K562 (cell line): ENCODE data around the gene GLRA2. TPM values are rescaled to one million over a fixed set of nuclear protein-coding genes. Genes with fewer than 3 reads are reported as not detected.

ENCODE experiments used
- ATAC-seq: fragments of 200-7000 bp; cut with Tn5 transposase; 3 replicates; pipeline ENCODE4 v1.9.1; 2020; ENCODE audit warnings: moderate library complexity
- BruUV-seq: library from RNA; stranded (reverse); fragments of 400-500 nt; replicated peaks from 2 replicates; lab custom pipeline; 2021; lab: Mats Ljungman, UMichigan
- CTCF ChIA-PET: fragments of 300-600 bp; formaldehyde crosslinking; extraction: SDS; loops from one replicate; lab custom pipeline; 2021; ENCODE audit warnings: low intra/inter-chr PET ratio; lab: Yijun Ruan, JAX
- POLR2A ChIA-PET: fragments of 300-600, 350-650 bp; sonication (Branson Sonifier 250); formaldehyde crosslinking; extraction: SDS; loops from one replicate; lab custom pipeline; 2021; ENCODE audit warnings: antibody characterized with exemption, inconsistent platforms; lab: Yijun Ruan, JAX
- DNase-seq, 4 experiments: peaks; one replicate each; pipeline versions ENCODE4 v3.0.0 to v3.0.0-alpha.2; 2011 to 2018; ENCODE audit warnings: low spot score in 3 of 4, mixed read lengths in 3 of 4; ENCODE audit errors: extremely low read depth in 1 of 4
- FAIRE-seq: peaks from 2 replicates; lab custom pipeline; 2011; peaks lifted over from hg19 to GRCh38; lab: Jason Lieb, UNC
- H2AFZ ChIP-seq: 2 replicates; pipeline ENCODE4 v1.6.0; 2011; ENCODE audit warnings: low read depth, low read length, control low read depth, inconsistent platforms
- H3K27ac ChIP-seq: fragments of 200-600 bp; 3 replicates; pipeline ENCODE4 v1.8.0; 2011; ENCODE audit warnings: low read depth, mild to moderate bottlenecking, control low read depth, inconsistent platforms, low read length, moderate library complexity, mixed read lengths; ENCODE audit errors: extremely low read depth
- H3K27me3 ChIP-seq, 2 experiments: fragments of 300-600 bp in 1 of 2; 2 replicates in 1 of 2; 3 replicates in 1 of 2; pipeline versions ENCODE4 v1.6.0 to v1.8.0; 2011; ENCODE audit warnings: inconsistent platforms in 2 of 2, low read length in 2 of 2, mild to moderate bottlenecking in 1 of 2, mixed read lengths in 1 of 2, moderate library complexity in 1 of 2; ENCODE audit not compliant: control insufficient read depth in 2 of 2, insufficient read depth in 2 of 2
- H3K36me3 ChIP-seq: fragments of 300-600 bp; 3 replicates; pipeline ENCODE4 v1.8.0; 2011; ENCODE audit warnings: mild to moderate bottlenecking, low read length, inconsistent platforms; ENCODE audit not compliant: control insufficient read depth, insufficient read depth
- H3K4me1 ChIP-seq, 2 experiments: fragments of 200-600 bp in 1 of 2; replicated peaks in 1 of 2; 2 replicates in 1 of 2; 3 replicates in 1 of 2; pipeline versions ENCODE4 v1.5.1 to v1.8.0; 2011; ENCODE audit warnings: inconsistent platforms in 2 of 2, low read length in 2 of 2, mild to moderate bottlenecking in 1 of 2, mixed read lengths in 1 of 2, moderate library complexity in 1 of 2; ENCODE audit not compliant: control insufficient read depth in 2 of 2, insufficient read depth in 2 of 2
- H3K4me2 ChIP-seq: 2 replicates; pipeline ENCODE4 v1.6.1; 2011; ENCODE audit warnings: low read length, control low read depth, inconsistent platforms, mixed read lengths; ENCODE audit not compliant: insufficient read depth
- H3K4me3 ChIP-seq: fragments of 200-600 bp; sonication (generic), shearing (Covaris generic); 2 replicates; pipeline ENCODE4 v1.5.1; 2016; ENCODE audit warnings: control low read depth, inconsistent platforms
- H3K79me2 ChIP-seq: fragments of 200-600 bp; 3 replicates; pipeline ENCODE4 v1.8.0; 2011; ENCODE audit warnings: low read length, inconsistent platforms; ENCODE audit not compliant: control insufficient read depth, insufficient read depth
- H3K9ac ChIP-seq, 2 experiments: 2 replicates each; pipeline versions ENCODE4 v1.6.0 to v1.6.1; 2011; ENCODE audit warnings: low read depth in 2 of 2, low read length in 2 of 2, control low read depth in 1 of 2, inconsistent platforms in 1 of 2, mild to moderate bottlenecking in 1 of 2, mixed read lengths in 1 of 2; ENCODE audit not compliant: insufficient read depth in 1 of 2
- H3K9me1 ChIP-seq: one replicate; pipeline ENCODE4 v1.6.0; 2011; ENCODE audit warnings: inconsistent platforms, mild to moderate bottlenecking, low read length, moderate library complexity; ENCODE audit not compliant: control insufficient read depth, insufficient read depth
- H3K9me3 ChIP-seq: replicated peaks from 2 replicates; pipeline ENCODE4 v1.5.1; 2011; ENCODE audit warnings: low read depth, low read length, inconsistent platforms; ENCODE audit not compliant: control insufficient read depth, insufficient read depth
- H4K20me1 ChIP-seq: replicated peaks from 2 replicates; pipeline ENCODE4 v1.6.1; 2011; ENCODE audit warnings: low read length, inconsistent platforms, mixed read lengths; ENCODE audit not compliant: control insufficient read depth, insufficient read depth
- CEBPB ChIP-seq: fragments of 450-650 bp; IDR thresholded peaks from 2 replicates; pipeline ENCODE4 v1.6.1; 2016; ENCODE audit warnings: missing genetic modification characterization, missing compliant biosample characterization
- CREBBP ChIP-seq: IDR thresholded peaks from one replicate; pipeline ENCODE4 v1.6.1; 2012; ENCODE audit warnings: low read depth, mild to moderate bottlenecking, control low read depth, inconsistent platforms, low read length
- EGR1 ChIP-seq: fragments of 450-650 bp; conservative IDR thresholded peaks from 2 replicates; pipeline ENCODE4 v1.6.1; 2017; ENCODE audit warnings: mild to moderate bottlenecking
- EZH2 ChIP-seq: IDR thresholded peaks from 2 replicates; pipeline ENCODE4 v1.6.1; 2012; ENCODE audit warnings: low read depth, mild to moderate bottlenecking, inconsistent platforms, low read length, borderline replicate concordance
- FOSL1 ChIP-seq: fragments of 200-800 bp; sonication (Bioruptor generic); conservative IDR thresholded peaks from 2 replicates; pipeline ENCODE4 v1.6.1; 2016; ENCODE audit warnings: missing genetic modification characterization, missing compliant biosample characterization
- HDAC1 ChIP-seq, 2 experiments: fragments of 450-650 bp; IDR thresholded peaks; 2 replicates each; pipeline ENCODE4 v1.6.1; 2016 to 2017; ENCODE audit warnings: inconsistent platforms in 1 of 2, mild to moderate bottlenecking in 1 of 2, moderate library complexity in 1 of 2
- MCM5 ChIP-seq: fragments of 450-650 bp; IDR thresholded peaks from 2 replicates; pipeline ENCODE4 v1.6.1; 2016; ENCODE audit warnings: low read depth
- POLR2AphosphoS2 ChIP-seq: IDR thresholded peaks from 2 replicates; pipeline ENCODE4 v1.6.1; 2012; ENCODE audit warnings: low read length, improper control_type of control experiment
- PREB ChIP-seq: sonication (generic); formaldehyde crosslinking; IDR thresholded peaks from 2 replicates; pipeline ENCODE4 v1.8.1; 2023; ENCODE audit warnings: mild to moderate bottlenecking, missing genetic modification reagents
- SAFB ChIP-seq: fragments of 200-400 bp; formaldehyde crosslinking; IDR thresholded peaks from 2 replicates; pipeline ENCODE4 v1.6.1; 2017; ENCODE audit warnings: low read depth, low read length, borderline replicate concordance
- TGIF2 ChIP-seq: sonication (generic); formaldehyde crosslinking; IDR thresholded peaks from 2 replicates; pipeline ENCODE4 v1.8.1; 2022; ENCODE audit warnings: mild to moderate bottlenecking, missing genetic modification reagents, moderate library complexity
- TSHZ1 ChIP-seq: fragments of 250-450 bp; sonication (Bioruptor Pico); IDR thresholded peaks from 2 replicates; pipeline ENCODE4 v1.4.0; 2020; ENCODE audit warnings: mild to moderate bottlenecking, moderate library complexity
- ZBTB9 ChIP-seq: fragments of 450-650 bp; formaldehyde crosslinking; IDR thresholded peaks from 2 replicates; pipeline ENCODE4 v1.4.0; 2020; ENCODE audit warnings: mild to moderate bottlenecking, moderate library complexity
- ZNF175 ChIP-seq: fragments of 200-800 bp; sonication (Bioruptor generic); IDR thresholded peaks from 2 replicates; pipeline ENCODE4 v1.6.1; 2016; ENCODE audit warnings: low read depth, mild to moderate bottlenecking, missing genetic modification characterization, missing compliant biosample characterization
- ZNF639 ChIP-seq, 2 experiments: fragments of 200-800 bp in 1 of 2; sonication (Bioruptor generic) in 1 of 2; sonication (generic) in 1 of 2; formaldehyde crosslinking in 1 of 2; IDR thresholded peaks in 1 of 2; conservative IDR thresholded peaks in 1 of 2; 2 replicates each; pipeline versions ENCODE4 v1.5.0 to v1.6.1; 2016 to 2020; ENCODE audit warnings: missing compliant biosample characterization in 1 of 2, missing genetic modification characterization in 1 of 2, missing genetic modification reagents in 1 of 2
- WGBS: fragments of 100-300 bp; shearing (Covaris generic); methylation state at CpG from one replicate; pipeline ENCODE4 v1.1.6; 2016; ENCODE audit warnings: low coverage, mixed read lengths; ENCODE audit not compliant: insufficient coverage; ENCODE audit errors: missing lambda C conversion rate; 5-methylcytosine and 5-hydroxymethylcytosine counted together
- in situ Hi-C: fragments of 300-500 bp; cut with MboI; formaldehyde crosslinking; loops from 4 replicates; pipeline ENCODE4 v1.15.0; 2018; ENCODE audit warnings: inconsistent platforms, mixed read lengths
- intact Hi-C: fragments of 100-400 bp; cut with micrococcal nuclease; formaldehyde crosslinking; loops from 2 replicates; pipeline ENCODE4 v1.14.2; 2022
- polyA plus RNA-seq, 8 experiments: library from polyadenylated mRNA; depleted of rRNA in 4 of 8; stranded (reverse) in 5 of 8; unstranded in 3 of 8; fragments of >200 nt; fragmentation: Nextera tagmentation in 2 of 8; fragmentation: Illumina TruSeq in 1 of 8; extraction: Ambion mirVana in 2 of 8; extraction: Trizol in 1 of 8; gene quantifications; 2 replicates each; pipeline versions ENCODE4 v1.2.1 to v1.2.3, GENCODE V29; 2011 to 2014; ENCODE audit warnings: inconsistent platforms in 1 of 8, missing spikeins in 1 of 8
- total RNA-seq, 7 experiments: library from RNA; depleted of rRNA in 6 of 7; stranded (reverse); fragments of >200 nt in 6 of 7; fragmentation: Illumina TruSeq in 2 of 7; extraction: Trizol in 2 of 7; gene quantifications; 2 replicates each; pipeline versions ENCODE4 v1.2.1 to v1.2.3, GENCODE V29; 2011 to 2021; ENCODE audit warnings: low replicate concordance in 1 of 7

The GLRA2 gene
- total and polyA plus RNA-seq, 9 of the 15 experiments (the other 6 are each of a cell fraction or from before 2014, with no cell fraction given), result not detected

DNA sequence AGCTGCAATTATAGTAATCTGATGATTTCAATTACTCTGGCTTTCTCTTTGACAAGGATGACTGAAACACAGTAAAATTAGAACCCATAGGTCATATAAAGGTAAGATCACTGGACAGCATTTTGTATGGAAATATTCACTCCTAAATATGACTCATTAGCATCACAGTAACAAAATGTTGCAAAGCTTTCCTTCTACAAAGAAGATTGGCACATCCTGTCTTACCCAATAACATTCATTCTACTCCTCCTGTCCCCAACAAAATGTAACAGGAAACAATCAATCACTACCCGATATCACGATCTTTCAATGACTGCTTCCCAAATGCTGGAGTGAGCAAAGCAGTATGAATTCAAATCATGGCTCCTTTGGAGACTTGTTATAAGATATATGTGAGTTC lies 248.2 kb downstream of the GLRA2 start (continued):
- TF ChIP-seq ZBTB9 (CRISPR knock-in tag) (no peak), FOSL1 (tag) (no peak), ZNF175 (CRISPR knock-in tag) (no peak), PREB (CRISPR knock-in tag) (no peak), MCM5 (no peak), CEBPB (tag) (no peak), HDAC1 (IDR thresholded peaks at IDR 0.05) (no peak), TGIF2 (no peak)
- TF ChIP-seq, all 486 proteins: peak for 0

GRCh38 chrX:14779580-14779979 lies 250.2 kb downstream of the GLRA2 start:
- H3K36me3 ChIP-seq, result no peaks in the 10 kb centered on the region
- no peaks in the 10 kb centered on the region for H4K20me1 ChIP-seq
- intact Hi-C loops (no loop called here), in situ Hi-C loops (no loop called here)
- 0% methylated on average over 1 of the region's 1 CpG for WGBS
- ATAC-seq (no peak), FAIRE-seq (no peak), DNase-seq (no peak)
- no peaks in the 10 kb centered on the region for H3K27me3 ChIP-seq
- no peak overlapping the region for H3K27ac ChIP-seq
- CTCF ChIA-PET, result no interaction called here
- BruUV-seq, result no TSS peak
- H3K4me1 ChIP-seq, result no peaks in the 10 kb centered on the region
- POLR2A ChIA-PET, result no interaction called here
- no peak overlapping the region for H3K9ac ChIP-seq
- no peaks in the 10 kb centered on the region for H3K9me1 ChIP-seq
- H3K9me3 ChIP-seq, result no peaks in the 10 kb centered on the region
- no peak overlapping the region for H3K4me2 ChIP-seq
- H3K4me3 ChIP-seq, result no peak overlapping the region
- H2AFZ ChIP-seq, result no peak overlapping the region
- no peaks in the 10 kb centered on the region for H3K79me2 ChIP-seq
- TF ChIP-seq POLR2AphosphoS2, result no peak
- TF ChIP-seq EZH2, result no peak
- TF ChIP-seq TSHZ1 (CRISPR knock-in tag), result no peak
- TF ChIP-seq ZNF639 (CRISPR knock-in tag; conservative IDR thresholded peaks at IDR 0.05 in 1 of 2, IDR thresholded peaks at IDR 0.05 in 1 of 2), result no peak
- no peak for TF ChIP-seq EGR1
- TF ChIP-seq SAFB, result no peak
- TF ChIP-seq CREBBP, result no peak
